Esophagus squamous epithelium (tissue), 4 donors: Measurements from ENCODE around the gene NPFFR2.

Experiments used
- CTCF ChIP-seq, 6 experiments: fragments of 450-650 bp in 4 of 6; fragments of 200-600 bp in 2 of 6; sonication (generic) in 2 of 6; IDR thresholded peaks; one replicate each; pipeline ENCODE4 v1.5.1; 2016 to 2019; ENCODE audit warnings: antibody characterized with exemption in 6 of 6, mild to moderate bottlenecking in 4 of 6, moderate library complexity in 4 of 6
- POLR2A ChIP-seq, 4 donors: fragments of 450-650 bp; IDR thresholded peaks; one replicate each; pipeline ENCODE4 v1.6.1; 2017; ENCODE audit warnings: antibody characterized with exemption in 4 of 4, mild to moderate bottlenecking in 4 of 4, moderate library complexity in 3 of 4

- TF ChIP-seq POLR2A (IDR thresholded peaks at IDR 0.05) (no peak), CTCF (IDR thresholded peaks at IDR 0.05) (no peak)
Measured at GRCh38 chr4:72152731-72153130, 120.9 kb downstream of the NPFFR2 start.
